ENCODE data around the gene FAM117B. TPM values are rescaled to one million over a fixed set of nuclear protein-coding genes. Genes with fewer than 3 reads are reported as not detected.

The FAM117B gene
- total and polyA plus RNA-seq, 2 of the 8 experiments (the other 6 are each of a cell fraction or from before 2014, with no cell fraction given), result 3.9 to 22.6 TPM

- POLR2A ChIA-PET (ENCODE audit: partially characterized antibody), result no interaction called here
- Histone ChIP-seq H3K4me2 (ENCODE audit: insufficient read depth in 1 of 2, low read depth in 2 of 2, low read length in 2 of 2) (no peak overlapping the region), H3K23ac (ENCODE audit: insufficient read length) (no peak overlapping the region), H3K4me1 (replicated peaks in 1 of 4; ENCODE audit: control insufficient read depth in 3 of 4, insufficient read depth in 4 of 4, low read length in 3 of 4) (no peaks in the 10 kb centered on the region), H2BK120ac (replicated peaks; ENCODE audit: low read depth, low read length) (no peak overlapping the region), H2AFZ (ENCODE audit: low read length) (no peak overlapping the region), H3K9ac (replicated peaks in 1 of 4; ENCODE audit: extremely low read depth in 1 of 4, low read depth in 3 of 4, low read length in 3 of 4) (no peak overlapping the region), H4K91ac (replicated peaks; ENCODE audit: insufficient read length, low read length) (no peak overlapping the region), H2BK20ac (ENCODE audit: low read length) (no peak overlapping the region), H4K8ac (ENCODE audit: extremely low read depth, insufficient read depth, low read length) (no peak overlapping the region), H4K5ac (ENCODE audit: insufficient read length, low read depth, low read length) (no peak overlapping the region), H3K27me3 (replicated peaks in 1 of 4; ENCODE audit: control insufficient read depth in 3 of 4, extremely low read depth in 1 of 4, insufficient read depth in 3 of 4, low read length in 3 of 4) (no peaks in the 10 kb centered on the region), H2BK12ac (ENCODE audit: low read depth, low read length) (no peak overlapping the region), H3K36me3 (ENCODE audit: control insufficient read depth in 2 of 4, insufficient read depth in 4 of 4, low read length in 3 of 4) (no peaks in the 10 kb centered on the region), H2AK5ac (ENCODE audit: low read depth, low read length) (no peak overlapping the region), H3K79me1 (ENCODE audit: low read depth, low read length) (no peaks in the 10 kb centered on the region), H3K4ac (replicated peaks; ENCODE audit: insufficient read length, low read depth, low read length) (no peak overlapping the region), H3K9me3 (ENCODE audit: insufficient read depth in 2 of 2, low read depth in 1 of 2, low read length in 1 of 2) (no peaks in the 10 kb centered on the region), H3K14ac (ENCODE audit: insufficient read length) (no peak overlapping the region), H2BK15ac (ENCODE audit: low read length) (no peak overlapping the region), H3K27ac (ENCODE audit: low read depth, low read length) (no peak overlapping the region), H3K18ac (ENCODE audit: extremely low read depth, low read length) (no peak overlapping the region), H3K56ac (replicated peaks; ENCODE audit: insufficient read length, low read depth, low read length) (no peak overlapping the region), H4K20me1 (replicated peaks in 1 of 2; ENCODE audit: control insufficient read depth in 1 of 2, insufficient read depth in 2 of 2, low read length in 2 of 2) (peaks cover 0 to 2% of the 10 kb centered on the region in 2 experiments), H3K79me2 (ENCODE audit: control insufficient read depth in 1 of 2, insufficient read depth in 2 of 2, low read length in 2 of 2) (no peaks in the 10 kb centered on the region), H3K4me3 (ENCODE audit: extremely low read depth in 1 of 4, insufficient read depth in 2 of 4, low read depth in 3 of 4, low read length in 4 of 4) (no peak overlapping the region), H3K23me2 (ENCODE audit: low read depth, low read length) (no peaks in the 10 kb centered on the region), H2BK5ac (ENCODE audit: low read depth, low read length) (no peak overlapping the region)
- FAIRE-seq (no peak), DNase-seq (ENCODE audit: low read depth in 1 of 2, low spot score in 2 of 2) (no peak)
- WGBS, 2 experiments (ENCODE audit: extremely low coverage in 1 of 2, insufficient coverage in 1 of 2, insufficient read length in 1 of 2, insufficient replicate concordance in 2 of 2, low coverage in 1 of 2, low lambda C conversion rate in 2 of 2, missing lambda C conversion rate in 1 of 2), result 82% methylated on average over 1 of the region's 1 CpG; no CpG with 5 or more reads in 1 of the 2 experiments
- CTCF ChIA-PET (ENCODE audit: partially characterized antibody), result no interaction called here
- no peak for TF ChIP-seq KDM1A (IDR thresholded peaks at IDR 0.05; ENCODE audit: borderline replicate concordance, low read length)
- no peak for TF ChIP-seq SP1 (IDR thresholded peaks at IDR 0.05; ENCODE audit: low read depth, low read length)
- no peak for TF ChIP-seq KDM5A (IDR thresholded peaks at IDR 0.05; ENCODE audit: low read length)
- no peak for TF ChIP-seq GTF2F1 (IDR thresholded peaks at IDR 0.05; ENCODE audit: borderline replicate concordance, low read depth, low read length)
- no peak for TF ChIP-seq TCF12 (IDR thresholded peaks at IDR 0.05; ENCODE audit: low read depth, low read length)
- TF ChIP-seq NRF1 (IDR thresholded peaks at IDR 0.05; ENCODE audit: low read depth, low read length), result no peak
- no peak for TF ChIP-seq BCL11A (IDR thresholded peaks at IDR 0.05; ENCODE audit: low read depth in 2 of 2, low read length in 2 of 2)
- no peak for TF ChIP-seq FOSL1 (IDR thresholded peaks at IDR 0.05; ENCODE audit: insufficient read depth, low read depth, low read length)
- no peak for TF ChIP-seq ASH2L (IDR thresholded peaks at IDR 0.05; ENCODE audit: low read length)
- TF ChIP-seq RFX5 (IDR thresholded peaks at IDR 0.05; ENCODE audit: borderline replicate concordance, low read depth, low read length), result no peak
- TF ChIP-seq TAF1 (IDR thresholded peaks at IDR 0.05; ENCODE audit: low read depth, low read length), result no peak
- no peak for TF ChIP-seq RXRA (IDR thresholded peaks at IDR 0.05; ENCODE audit: insufficient read depth, low read depth, low read length)
- TF ChIP-seq CREB1 (IDR thresholded peaks at IDR 0.05), result no peak
- no peak for TF ChIP-seq SIRT6 (IDR thresholded peaks at IDR 0.05; ENCODE audit: low read length)
- no peak for TF ChIP-seq MAFK (IDR thresholded peaks at IDR 0.05; ENCODE audit: low read depth, low read length)
- TF ChIP-seq SAP30 (IDR thresholded peaks at IDR 0.05; ENCODE audit: insufficient read depth, insufficient replicate concordance, low read length), result no peak
Measured at GRCh38 chr2:202817771-202818170, 183.0 kb downstream of the FAM117B start.

All from H1 (cell line).